Non-pigmented ciliary epithelial cell (primary cell): Measurements from ENCODE around the gene JAKMIP2.
"Not testable (repeated sequence)": the region's sequence is repeated elsewhere in the genome, so short reads cannot be mapped to it uniquely, and the experiment has no call there.

ENCODE experiments used
- DNase-seq: peaks from one replicate; pipeline ENCODE4 v3.0.0-alpha.2; 2010; ENCODE audit warnings: low read depth

Gene JAKMIP2

DNA sequence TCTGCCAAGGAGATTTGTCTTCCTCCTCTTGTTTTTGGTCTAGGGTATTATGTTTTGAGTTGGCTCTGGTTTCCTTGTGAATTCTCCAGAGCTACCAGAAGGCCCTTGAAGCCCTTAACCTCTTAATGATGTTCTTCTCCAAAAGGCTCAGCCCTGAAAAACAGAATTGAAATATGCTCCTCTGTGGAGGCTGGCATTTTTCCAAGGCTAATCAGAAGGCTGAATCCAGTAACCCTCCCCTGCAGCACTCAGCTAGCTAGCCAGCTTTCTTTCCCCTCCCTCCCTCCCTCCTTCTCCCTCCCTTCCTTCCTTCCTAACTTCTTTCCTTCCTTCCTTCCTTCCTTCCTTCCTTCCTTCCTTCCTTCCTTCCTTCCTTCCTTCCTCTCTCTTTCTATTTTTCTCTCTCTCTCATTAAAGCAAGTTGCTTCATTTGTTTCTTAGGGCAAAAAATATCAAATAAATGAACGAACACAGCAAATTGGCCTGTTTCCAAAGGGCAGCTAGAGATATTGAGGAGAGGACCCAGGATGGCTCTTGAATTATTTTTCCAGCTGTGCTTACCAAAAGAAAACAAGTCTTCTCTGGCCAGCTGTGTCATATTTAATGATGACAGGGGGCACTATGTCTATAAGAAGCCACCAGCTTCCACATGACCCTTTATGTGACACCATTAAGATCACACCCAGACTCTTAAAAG lies 38.7 kb downstream of the JAKMIP2 start:
- DNase-seq: no peak

DNA sequence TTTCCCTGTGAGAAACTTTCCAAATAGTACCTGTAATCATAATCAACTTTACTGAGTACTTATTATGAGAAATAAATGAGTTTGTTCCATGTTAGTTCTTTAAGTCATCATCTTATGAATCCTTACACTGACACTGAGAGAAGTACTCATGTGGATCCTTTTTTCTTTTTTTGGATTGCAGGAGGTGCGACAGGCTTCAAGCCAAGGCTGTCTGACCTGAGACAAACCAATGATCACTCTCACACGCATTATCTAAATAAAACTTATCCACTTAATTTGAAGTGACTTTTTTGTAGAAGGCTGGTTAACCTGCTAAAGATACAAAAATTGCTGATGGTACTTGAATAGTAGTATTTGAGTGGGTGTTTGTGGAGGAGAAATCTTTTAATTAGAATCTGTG lies 39.5 kb downstream of the JAKMIP2 start:
- no peak for DNase-seq

DNA sequence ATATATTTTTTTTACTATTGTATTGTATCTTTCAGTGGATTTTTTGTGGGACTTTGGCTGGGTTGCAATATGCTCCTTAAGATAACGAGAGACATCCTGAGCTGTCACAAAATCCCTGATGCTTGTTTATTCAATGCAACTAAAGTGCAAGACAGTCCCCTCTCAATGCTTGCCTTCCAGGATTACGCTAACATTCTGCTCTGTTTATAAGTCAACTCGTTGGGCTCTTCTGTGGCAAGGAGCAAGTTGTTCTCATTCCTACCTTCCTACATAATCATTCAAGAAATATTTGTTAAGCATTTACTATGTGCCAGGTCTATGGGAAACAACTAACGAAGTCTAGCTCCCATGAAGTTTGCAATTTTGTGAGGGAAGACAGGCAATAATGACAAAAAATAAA lies 40.4 kb downstream of the JAKMIP2 start:
- DNase-seq: no peak

DNA sequence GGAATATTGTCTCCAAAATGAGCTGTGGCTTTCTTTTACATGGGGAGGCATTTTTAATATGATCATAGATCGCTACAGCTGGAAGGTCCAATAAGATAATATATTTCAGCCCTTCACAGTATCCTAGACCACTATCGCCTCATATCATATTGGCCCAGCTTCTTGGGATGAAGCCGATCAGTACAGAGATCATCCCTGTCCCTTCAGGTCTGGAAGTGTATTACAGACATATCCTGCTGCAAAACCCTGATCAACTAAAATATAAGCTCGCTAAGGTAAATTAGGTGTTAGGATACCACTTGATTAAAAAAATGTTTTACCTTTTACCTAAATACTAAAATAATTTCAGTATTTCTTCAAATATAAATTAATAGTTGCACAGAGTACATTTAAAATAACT lies 41.7 kb downstream of the JAKMIP2 start:
- DNase-seq: no peak

DNA sequence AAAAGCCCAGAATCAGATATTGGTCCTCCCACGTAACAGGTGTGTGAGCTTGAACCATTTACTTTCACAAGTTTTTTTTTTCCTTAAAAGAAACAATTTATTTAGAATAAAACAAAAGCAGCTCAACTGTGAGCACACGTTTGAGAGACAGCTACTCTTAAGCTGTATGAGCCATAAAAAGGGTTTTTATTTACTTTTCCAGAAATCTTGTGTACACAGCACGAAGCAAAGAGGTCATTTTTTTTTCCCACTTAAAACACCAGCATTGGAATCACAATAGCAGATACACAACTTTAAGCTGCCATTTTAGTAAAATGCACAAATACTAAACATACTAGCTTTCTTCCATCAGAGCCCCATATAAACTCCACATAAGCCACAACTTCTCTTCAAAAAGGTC lies 44.6 kb downstream of the JAKMIP2 start:
- no peak for DNase-seq

DNA sequence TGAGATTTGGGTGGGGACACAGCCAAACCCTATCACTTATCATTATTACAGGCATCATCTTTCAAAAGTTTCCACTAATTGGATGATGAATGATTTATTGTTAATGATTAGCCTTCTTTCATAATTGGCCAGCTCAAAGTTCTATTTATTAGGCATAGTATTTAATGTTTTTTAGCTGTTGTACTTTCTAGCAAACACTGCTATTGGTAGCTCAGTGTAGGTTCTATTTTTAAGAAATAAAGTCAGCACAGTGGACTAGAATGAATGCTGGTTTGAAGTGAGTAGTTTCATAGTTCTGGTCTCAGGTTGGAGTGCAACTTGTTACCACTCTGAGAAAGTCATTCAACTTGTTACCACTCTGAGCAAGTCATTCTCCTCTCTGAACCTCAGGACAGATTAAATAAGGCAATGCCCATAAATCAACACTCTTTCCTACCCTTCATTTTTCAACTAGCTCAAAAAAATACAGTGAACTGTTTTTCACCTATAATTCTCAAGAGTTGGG lies 46.9 kb downstream of the JAKMIP2 start:
- no peak for DNase-seq

DNA sequence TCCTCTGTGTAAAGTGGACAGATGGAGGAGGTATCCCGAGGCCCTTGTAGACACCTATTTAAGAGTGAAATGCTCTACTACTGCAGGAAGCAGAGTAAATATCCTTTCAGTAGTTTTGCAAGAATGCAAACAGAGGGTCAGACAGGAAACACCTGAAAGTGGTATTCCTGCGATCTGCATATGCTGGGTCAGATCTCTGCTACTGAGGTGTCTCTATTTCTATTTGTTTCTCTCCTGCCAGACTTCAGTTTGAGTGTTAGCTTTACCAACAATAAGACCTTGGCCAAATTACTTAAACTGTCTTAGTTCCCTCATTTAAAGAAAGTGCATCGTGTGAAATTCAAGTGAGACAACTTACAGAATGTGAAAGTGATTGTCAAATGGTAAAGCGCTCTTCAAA lies 47.6 kb downstream of the JAKMIP2 start:
- DNase-seq: no peak

DNA sequence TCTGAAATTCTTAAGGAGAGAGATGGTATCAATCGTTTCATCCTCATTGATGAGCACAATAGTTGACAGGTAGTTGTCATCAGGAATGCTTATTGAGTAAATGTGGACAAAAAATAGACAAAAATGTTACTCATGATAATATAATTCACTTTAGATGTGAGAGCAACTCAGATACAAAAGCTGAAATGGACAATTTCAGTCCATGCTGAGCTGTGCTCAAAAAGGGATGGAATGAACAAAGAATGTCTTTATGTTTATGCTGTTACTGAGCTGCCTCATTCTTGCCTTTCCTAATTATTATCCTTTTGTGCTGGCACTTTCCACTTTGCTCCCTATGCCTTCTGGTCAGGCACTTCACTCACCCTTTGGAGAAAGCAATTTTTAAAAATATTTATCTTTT lies 49.5 kb downstream of the JAKMIP2 start:
- DNase-seq: no peak

DNA sequence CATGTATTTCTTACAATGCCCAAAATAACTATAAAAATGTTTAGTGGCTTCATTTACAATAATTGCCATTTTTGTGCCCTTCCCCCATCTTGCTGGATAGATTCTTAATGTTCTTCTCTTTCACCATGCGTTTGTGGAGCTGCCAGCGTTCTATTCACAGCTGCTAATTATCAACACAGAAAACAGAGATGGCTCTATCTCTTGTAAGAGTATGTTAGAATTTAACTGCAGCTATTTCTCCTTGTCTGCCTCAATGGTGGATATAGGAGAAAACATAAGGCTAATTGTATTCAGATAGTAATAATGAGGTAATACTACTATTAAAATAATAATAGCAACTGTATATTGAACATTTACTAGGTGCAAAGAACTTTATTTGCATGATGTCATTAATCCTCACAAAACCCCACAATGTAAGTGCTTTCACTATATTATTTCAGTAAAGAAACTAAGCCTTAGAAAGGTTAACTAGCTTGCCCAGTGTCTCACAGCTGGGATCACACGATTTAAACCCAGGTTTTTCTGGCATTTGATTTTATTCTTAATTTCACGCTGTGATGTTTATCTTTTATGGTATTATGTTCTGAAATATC lies 50.1 kb downstream of the JAKMIP2 start:
- no peak for DNase-seq

DNA sequence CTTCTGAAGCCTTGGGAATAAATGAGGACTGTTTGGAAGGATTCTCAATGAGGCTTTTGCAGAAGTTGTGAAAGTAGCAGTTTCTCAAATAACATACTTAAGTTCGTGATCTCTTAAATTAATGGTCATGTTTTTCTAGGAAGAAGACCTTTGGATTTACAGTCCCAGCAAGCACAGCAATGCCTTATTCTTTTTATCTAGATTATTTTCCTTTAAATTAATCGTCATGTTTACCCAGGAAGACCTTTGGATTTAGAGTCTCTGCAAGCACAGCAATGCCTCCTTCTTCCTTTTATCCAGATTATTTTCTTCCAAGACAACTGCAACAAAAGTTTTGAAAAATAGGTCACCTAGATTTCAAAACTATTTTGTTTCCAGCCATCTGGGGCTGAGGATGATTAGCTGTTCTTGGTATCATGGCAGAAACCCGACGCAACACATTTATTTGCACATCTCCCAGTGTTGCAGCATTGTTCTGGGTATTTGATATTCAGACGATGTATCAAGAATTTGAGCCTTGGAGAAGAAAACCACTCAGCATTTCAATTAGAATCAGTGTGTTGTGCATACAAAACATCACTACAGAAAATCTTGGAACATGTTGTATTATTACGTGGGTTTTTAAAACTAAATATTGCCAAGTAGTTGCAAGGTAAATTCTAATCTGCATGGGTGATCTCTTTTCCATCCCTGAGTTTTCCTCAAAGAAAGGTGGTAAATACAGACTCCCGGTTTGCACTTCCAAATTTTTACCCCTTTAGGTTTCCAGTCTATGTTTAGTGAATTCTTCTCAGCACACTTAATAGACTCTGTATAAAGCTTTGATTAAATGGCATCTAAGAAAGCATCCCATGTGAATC lies 50.9 kb downstream of the JAKMIP2 start:
- DNase-seq: no peak

DNA sequence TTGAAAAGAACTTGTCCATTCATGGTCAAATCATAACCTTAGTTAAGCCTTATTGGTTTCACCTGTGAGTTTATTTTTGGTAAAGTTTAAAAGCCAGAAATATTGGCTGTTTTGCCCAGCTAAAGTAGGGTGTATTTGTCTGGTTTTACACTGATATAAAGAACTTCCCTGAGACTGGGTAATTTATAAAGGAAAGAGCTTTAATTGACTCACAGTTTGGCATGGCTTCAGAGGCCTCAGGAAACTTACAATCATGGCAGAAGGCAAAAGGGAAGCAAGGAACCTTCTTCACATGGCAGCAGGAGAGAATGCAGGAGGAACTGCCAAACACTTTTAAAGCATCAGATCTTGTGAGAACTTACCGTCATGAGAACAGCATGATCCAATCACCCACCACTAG lies 55.3 kb downstream of the JAKMIP2 start:
- no peak for DNase-seq

DNA sequence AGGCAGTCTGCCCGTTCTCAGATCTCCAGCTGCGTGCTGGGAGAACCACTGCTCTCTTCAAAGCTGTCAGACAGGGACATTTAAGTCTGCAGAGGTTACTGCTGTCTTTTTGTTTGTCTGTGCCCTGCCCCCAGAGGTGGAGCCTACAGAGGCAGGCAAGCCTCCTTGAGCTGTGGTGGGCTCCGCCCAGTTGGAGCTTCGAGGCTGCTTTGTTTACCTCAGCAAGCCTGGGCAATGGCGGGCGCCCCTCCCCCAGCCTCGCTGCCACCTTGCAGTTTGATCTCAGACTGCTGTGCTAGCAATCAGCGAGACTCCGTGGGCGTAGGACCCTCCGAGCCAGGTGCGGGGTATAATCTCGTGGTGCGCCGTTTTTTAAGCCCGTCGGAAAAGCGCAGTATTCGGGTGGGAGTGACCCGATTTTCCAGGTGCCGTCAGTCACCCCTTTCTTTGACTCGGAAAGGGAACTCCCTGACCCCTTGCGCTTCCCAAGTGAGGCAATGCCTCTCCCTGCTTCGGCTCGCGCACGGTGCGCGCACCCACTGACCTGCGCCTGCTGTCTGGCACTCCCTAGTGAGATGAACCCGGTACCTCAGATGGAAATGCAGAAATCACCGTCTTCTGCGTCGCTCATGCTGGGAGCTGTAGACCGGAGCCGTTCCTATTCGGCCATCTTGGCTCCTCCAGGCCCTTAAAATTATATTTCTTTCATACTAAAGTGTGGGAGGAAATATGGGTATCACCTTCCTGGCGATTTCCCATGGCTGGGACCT lies 61.2 kb downstream of the JAKMIP2 start:
- not testable (repeated sequence) for DNase-seq

DNA sequence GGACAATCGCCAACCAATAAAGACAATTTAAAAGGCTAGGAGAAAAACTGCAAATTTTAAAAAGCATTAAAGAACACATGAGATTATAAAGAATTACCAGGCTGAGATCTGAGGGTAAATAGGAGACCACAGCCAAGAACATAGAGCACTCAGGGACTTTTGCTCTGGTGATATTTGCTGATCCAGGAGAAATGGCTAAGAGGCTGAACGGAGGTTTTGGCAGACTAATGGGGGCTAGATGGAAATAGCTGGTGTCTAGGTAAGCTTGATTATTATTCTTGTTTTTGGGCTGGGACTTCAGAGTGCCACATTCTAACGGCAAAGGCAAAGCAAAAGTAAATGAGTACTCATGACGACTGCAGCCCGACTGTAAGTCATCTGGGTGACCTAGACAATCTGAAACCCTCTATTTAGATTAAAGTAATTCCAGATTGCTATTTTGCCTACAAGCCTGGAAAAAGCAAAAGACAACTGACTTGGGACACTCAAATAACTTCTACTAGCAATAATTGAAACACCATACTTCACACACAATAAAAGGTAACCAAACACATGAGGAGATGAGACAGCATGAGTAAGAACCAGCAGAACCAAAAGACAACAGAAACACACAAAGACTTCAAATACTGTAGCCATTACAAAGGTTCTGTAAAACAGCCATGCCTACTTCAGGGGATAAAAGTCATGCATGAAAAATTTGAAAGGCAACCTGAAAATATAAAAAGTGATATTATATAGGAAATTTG lies 68.8 kb downstream of the JAKMIP2 start:
- DNase-seq: no peak

DNA sequence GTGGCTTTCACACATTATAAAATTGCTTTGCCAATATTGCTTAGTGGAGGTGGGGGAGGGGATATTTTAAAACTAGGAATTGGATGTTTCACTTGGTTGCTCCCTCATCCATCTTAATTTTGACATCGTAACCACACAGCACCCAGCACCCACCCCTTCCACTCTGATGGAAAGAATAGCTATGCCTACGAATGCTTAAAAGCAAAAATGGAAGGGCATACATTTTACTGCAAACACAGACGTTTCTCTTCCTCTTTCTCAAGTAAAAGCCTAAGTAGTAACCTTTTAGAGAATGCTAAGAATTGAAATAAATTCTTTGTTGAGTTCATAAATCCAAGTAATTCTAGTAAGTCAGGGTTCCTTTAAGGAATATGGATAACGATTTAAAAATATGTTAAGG lies 69.9 kb downstream of the JAKMIP2 start:
- no peak for DNase-seq

DNA sequence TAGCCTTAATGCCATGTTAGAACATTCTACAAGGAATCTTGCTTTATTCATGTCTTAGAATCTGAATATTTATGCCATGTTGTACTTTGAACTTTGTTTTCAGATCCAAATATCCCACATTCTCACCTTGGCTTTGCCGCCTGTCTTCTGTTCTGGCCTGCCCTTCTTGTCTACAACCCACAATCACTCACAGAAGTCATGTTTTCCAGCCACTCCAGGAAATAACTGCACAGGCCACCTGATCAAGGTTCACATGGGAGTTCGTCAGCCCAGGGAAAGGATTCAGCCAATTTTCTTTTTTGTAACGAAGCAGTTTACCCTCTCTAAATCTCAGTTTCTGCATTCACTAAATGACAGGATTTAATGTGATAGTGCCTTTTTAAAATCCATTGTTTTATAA lies 70.5 kb downstream of the JAKMIP2 start:
- no peak for DNase-seq

DNA sequence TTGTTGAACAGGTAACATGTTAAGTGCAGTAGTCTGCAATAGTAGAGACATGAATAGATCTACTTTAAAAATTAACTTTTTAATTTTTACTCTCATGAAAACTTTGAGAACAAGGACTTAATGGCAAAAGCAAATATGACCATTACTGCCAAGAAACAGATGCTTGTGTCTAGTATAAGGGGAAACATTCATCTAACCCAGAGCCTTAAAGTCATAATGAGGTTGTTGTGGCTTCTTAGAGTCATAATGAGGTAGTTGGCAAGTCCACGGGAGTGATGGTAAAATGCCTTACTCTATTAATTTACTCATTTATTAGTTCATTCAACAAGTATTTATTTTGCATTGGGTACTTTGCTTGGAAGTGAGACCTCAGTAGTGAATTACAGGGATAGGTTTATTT lies 71.5 kb downstream of the JAKMIP2 start:
- no peak for DNase-seq

DNA sequence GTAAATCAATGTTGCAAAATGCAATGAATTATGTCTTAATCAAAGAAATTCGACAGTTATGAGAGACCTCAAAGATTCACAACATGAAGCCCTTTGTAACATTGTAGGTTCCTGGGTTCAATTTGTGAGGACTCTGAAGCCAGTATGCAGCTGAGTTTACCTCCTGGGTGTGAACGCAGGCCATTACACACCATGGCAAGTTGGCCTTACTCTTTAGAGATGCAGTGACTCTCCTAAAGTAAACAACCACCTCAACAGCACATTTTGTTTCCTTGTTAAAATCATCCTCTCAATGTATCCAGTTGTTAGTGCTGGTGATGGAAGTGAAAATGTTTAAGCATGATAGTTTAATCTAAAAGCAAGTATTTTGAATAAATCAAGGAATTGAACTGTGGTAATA lies 73.8 kb downstream of the JAKMIP2 start:
- DNase-seq: no peak

DNA sequence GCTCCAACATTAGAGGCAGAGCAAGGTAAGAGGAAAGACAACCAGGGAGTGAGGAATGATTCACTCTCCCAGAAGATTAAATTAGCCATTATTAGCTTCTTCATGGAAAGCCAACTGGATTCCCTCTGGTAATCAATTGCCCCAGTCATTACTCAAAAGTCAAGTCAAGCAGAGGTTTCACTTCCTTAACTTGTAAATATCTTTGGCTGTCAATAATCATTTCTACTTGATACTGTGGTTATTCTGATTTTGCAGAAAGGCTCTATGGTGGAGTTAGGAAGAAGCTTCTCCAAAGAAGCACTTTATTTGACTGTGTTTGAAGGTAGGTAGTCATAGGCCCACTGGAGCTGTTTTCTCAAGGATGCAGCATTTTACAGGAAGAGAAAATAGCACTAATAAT lies 78.0 kb downstream of the JAKMIP2 start:
- DNase-seq: no peak

DNA sequence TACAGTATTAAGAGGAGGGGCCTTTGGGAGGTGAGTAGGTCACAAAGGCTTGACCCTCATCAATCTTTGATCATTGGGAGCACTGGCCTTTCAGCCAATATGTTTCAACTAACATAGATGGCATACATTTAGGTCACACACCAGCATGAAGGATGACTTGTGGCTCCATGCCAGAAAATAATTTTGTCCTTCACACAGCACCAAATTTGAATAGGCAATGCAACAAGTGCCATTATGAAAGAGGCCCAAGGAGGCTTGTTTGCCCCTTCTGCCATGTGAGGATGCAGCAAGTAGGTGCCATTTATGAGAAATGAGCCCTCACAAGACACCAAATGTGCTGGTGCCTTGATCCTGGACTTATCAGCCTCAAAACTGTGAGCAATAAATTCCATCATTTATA lies 81.1 kb downstream of the JAKMIP2 start:
- no peak for DNase-seq

DNA sequence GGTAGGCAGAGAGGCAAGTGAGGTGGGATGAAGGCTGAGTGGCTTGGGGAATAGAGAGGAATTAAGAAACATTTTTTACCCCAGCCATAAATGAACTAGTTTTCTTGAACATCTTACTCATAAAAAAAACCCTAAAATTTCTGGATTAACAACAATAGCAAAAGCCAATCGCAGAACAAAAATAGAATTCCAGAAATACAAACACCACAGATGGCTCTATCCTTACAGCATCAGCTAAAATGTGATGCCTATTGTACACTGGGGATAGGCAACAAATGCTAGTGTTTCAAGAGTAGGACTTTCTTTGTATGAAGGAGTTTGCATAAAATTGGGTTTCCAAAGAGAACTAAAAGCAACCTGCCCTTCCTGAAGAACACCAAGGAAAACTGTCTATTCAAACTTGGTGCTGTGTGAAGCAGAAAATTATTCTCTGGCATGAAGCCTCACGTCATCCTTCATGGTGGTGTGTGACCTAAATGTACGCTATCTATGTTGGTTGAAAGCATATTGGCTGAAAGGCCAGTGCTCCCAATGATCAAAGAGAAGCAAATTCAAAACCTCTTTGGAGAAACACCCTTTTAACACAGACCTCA lies 82.9 kb downstream of the JAKMIP2 start:
- DNase-seq: no peak

DNA sequence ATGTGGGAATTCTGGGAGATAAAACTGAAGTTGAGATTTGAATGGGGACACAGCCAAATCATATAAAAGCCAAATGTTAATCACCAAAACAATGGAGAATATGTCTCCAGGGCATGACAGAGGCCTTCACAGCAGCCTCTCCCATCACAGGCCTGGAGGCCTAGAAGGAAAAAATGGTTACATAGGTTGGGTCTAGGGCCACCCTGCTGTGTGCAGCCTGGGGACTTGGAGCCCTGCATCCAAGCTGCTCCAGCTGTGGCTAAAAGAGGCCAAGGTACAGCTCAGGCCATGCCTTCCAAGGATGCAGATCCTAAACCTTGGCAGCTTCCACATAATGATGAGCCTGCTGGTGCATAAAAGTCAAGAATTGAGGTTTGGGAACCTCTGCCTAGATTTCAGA lies 85.1 kb downstream of the JAKMIP2 start:
- no peak for DNase-seq
